PC-3 (cell line): Measurements from ENCODE around the gene TCHH. TPM values are rescaled to one million over a fixed set of nuclear protein-coding genes. Genes with fewer than 3 reads are reported as not detected.
"Not testable (repeated sequence)": the region's sequence is repeated elsewhere in the genome, so short reads cannot be mapped to it uniquely, and the experiment has no call there.

ENCODE experiments used
- ATAC-seq: fragments of 200-7000 bp; cut with Tn5 transposase; 2 replicates; pipeline ENCODE4 v1.9.1; 2020; ENCODE audit warnings: mild to moderate bottlenecking, moderate library complexity
- BruUV-seq: library from RNA; stranded (reverse); fragments of 400-500 nt; replicated peaks from 2 replicates; lab custom pipeline; 2021; lab: Mats Ljungman, UMichigan
- CTCF ChIA-PET: fragments of 300-600 bp; sonication (Branson Sonifier 250); formaldehyde crosslinking; loops from one replicate; lab custom pipeline; 2022; ENCODE audit warnings: antibody characterized with exemption; lab: Charles Lee
- POLR2A ChIA-PET: fragments of 300-600 bp; sonication (Branson Sonifier 250); formaldehyde crosslinking; loops from one replicate; lab custom pipeline; 2022; ENCODE audit warnings: antibody characterized with exemption; ENCODE audit not compliant: unreplicated experiment; lab: Charles Lee
- DNase-seq: peaks from one replicate; pipeline ENCODE4 v3.0.0-alpha.2; 2015
- H2AFZ ChIP-seq: fragments of 300-600 bp; sonication (generic); 2 replicates; pipeline ENCODE4 v1.6.0; 2016; ENCODE audit warnings: antibody characterized with exemption, low read length
- H3F3A ChIP-seq: fragments of 300-600 bp; sonication (generic); one replicate; pipeline ENCODE4 v1.6.0; 2017; ENCODE audit warnings: antibody characterized with exemption, low read length, control low read depth, mild to moderate bottlenecking; ENCODE audit not compliant: unreplicated experiment
- H3K27ac ChIP-seq: fragments of 300-600 bp; sonication (generic); 2 replicates; pipeline ENCODE4 v1.5.1; 2016; ENCODE audit warnings: mild to moderate bottlenecking, low read length
- H3K27me3 ChIP-seq: fragments of 300-600 bp; sonication (generic); 2 replicates; pipeline ENCODE4 v1.6.1; 2016; ENCODE audit warnings: low read length, mixed read lengths
- H3K36me3 ChIP-seq: fragments of 300-600 bp; sonication (generic); 2 replicates; pipeline ENCODE4 v1.6.1; 2016; ENCODE audit warnings: low read depth, mixed run types, low read length, mixed read lengths
- H3K4me1 ChIP-seq: fragments of 300-600 bp; sonication (generic); 2 replicates; pipeline ENCODE4 v1.5.1; 2016; ENCODE audit warnings: low read length; ENCODE audit not compliant: insufficient read depth
- H3K4me2 ChIP-seq: fragments of 300-600 bp; sonication (generic); 2 replicates; pipeline ENCODE4 v1.6.0; 2016; ENCODE audit warnings: low read length
- H3K4me3 ChIP-seq: fragments of 300-600 bp; sonication (generic); 2 replicates; pipeline ENCODE4 v1.5.1; 2016; ENCODE audit warnings: mild to moderate bottlenecking, low read length, mixed read lengths
- H3K79me2 ChIP-seq: fragments of 300-600 bp; sonication (generic); 2 replicates; pipeline ENCODE4 v1.6.1; 2017; ENCODE audit warnings: low read length, mixed read lengths
- H3K9ac ChIP-seq: fragments of 300-600 bp; sonication (generic); 2 replicates; pipeline ENCODE4 v1.6.0; 2016; ENCODE audit warnings: mild to moderate bottlenecking, low read length
- H3K9me2 ChIP-seq: fragments of 300-600 bp; sonication (generic); replicated peaks from 2 replicates; pipeline ENCODE4 v1.6.1; 2016; ENCODE audit warnings: mixed run types, low read length, mixed read lengths
- H3K9me3 ChIP-seq: fragments of 300-600 bp; sonication (generic); 2 replicates; pipeline ENCODE4 v1.6.1; 2016; ENCODE audit warnings: low read length, mixed read lengths
- H4K20me1 ChIP-seq: fragments of 300-600 bp; sonication (generic); 2 replicates; pipeline ENCODE4 v1.6.1; 2016; ENCODE audit warnings: low read length, mixed read lengths
- CTCF ChIP-seq: fragments of 300-600 bp; sonication (generic); conservative IDR thresholded peaks from 2 replicates; pipeline ENCODE4 v1.5.1; 2017; ENCODE audit warnings: antibody characterized with exemption, low read depth, mild to moderate bottlenecking, low read length
- EZH2 ChIP-seq: fragments of 300-600 bp; sonication (generic); IDR thresholded peaks from one replicate; pipeline ENCODE4 v1.6.1; 2017; ENCODE audit warnings: antibody characterized with exemption, mild to moderate bottlenecking, low read length; ENCODE audit not compliant: unreplicated experiment
- EZH2phosphoT487 ChIP-seq: fragments of 300-600 bp; sonication (generic); IDR thresholded peaks from 2 replicates; pipeline ENCODE4 v1.6.1; 2018; ENCODE audit warnings: mild to moderate bottlenecking, antibody characterized with exemption, low read length, borderline replicate concordance
- intact Hi-C: fragments of 100-400 bp; cut with micrococcal nuclease; formaldehyde crosslinking; loops from 2 replicates; pipeline ENCODE4 v1.9.0; 2023
- total RNA-seq: library from RNA; depleted of rRNA; stranded (reverse); fragments of >200 nt; gene quantifications from 2 replicates; pipeline ENCODE4 v1.2.3, GENCODE V29; 2014

Gene TCHH
- total RNA-seq, 1 experiment from 2014 or later: not detected

- H2AFZ ChIP-seq: no peak overlapping the region
- no peaks in the 10 kb centered on the region for H3K79me2 ChIP-seq
- TF ChIP-seq CTCF: no peak
- TF ChIP-seq EZH2phosphoT487: no peak
- no peak for TF ChIP-seq EZH2
- no peaks in the 10 kb centered on the region for H3K4me1 ChIP-seq
- ATAC-seq (no peak), DNase-seq (no peak)
- no peak overlapping the region for H3K9ac ChIP-seq
- ChIA-PET CTCF (no interaction called here), POLR2A (no interaction called here)
- H3K9me3 ChIP-seq: 0 out of 2 replicates have a peak, but pooled peaks cover 3% of the 10 kb centered on the region
- H4K20me1 ChIP-seq: no peaks in the 10 kb centered on the region
- intact Hi-C loops: no loop called here
- no peak overlapping the region for H3K4me2 ChIP-seq
- BruUV-seq: no TSS peak
- H3K9me2 ChIP-seq: no peaks in the 10 kb centered on the region
- H3K4me3 ChIP-seq: no peak overlapping the region
- H3K27me3 ChIP-seq: peaks cover 7% of the 10 kb centered on the region; the same call in 1 of the 2 replicates
- H3K36me3 ChIP-seq: no peaks in the 10 kb centered on the region
- no peaks in the 10 kb centered on the region for H3F3A ChIP-seq
- no peak overlapping the region for H3K27ac ChIP-seq
Measured at GRCh38 chr1:152148051-152148450, 32.8 kb upstream of the TCHH start.

DNA sequence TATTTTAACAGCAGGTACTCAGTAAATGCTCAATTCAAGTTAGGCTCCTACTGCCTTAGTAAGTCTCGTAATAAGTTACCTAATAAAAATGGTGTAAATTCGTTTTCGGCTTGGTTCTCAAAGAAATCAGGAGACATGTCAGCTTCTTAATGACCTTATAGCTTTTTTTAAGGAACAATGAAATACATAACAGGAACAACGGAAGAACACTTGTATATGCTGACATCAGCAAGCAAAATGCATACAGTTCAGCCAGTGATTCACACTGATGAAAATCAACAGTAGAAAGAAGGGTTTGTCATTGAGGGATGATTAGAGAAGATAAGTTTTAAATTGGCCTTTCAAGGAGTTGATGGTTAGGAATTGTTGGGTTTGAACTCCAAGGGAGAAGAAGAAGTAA lies 30.5 kb upstream of the TCHH start:
- intact Hi-C loops: no loop called here
- H2AFZ ChIP-seq: no peak overlapping the region
- H3K4me3 ChIP-seq: no peak overlapping the region
- POLR2A ChIA-PET: no interaction called here
- H3K4me2 ChIP-seq: no peak overlapping the region
- BruUV-seq: no TSS peak
- H3K27ac ChIP-seq: no peak overlapping the region
- 0 out of 2 replicates have a peak, but pooled peaks cover 3% of the 10 kb centered on the region for H3K9me3 ChIP-seq
- CTCF ChIA-PET: no interaction called here
- no peaks in the 10 kb centered on the region for H3K4me1 ChIP-seq
- TF ChIP-seq EZH2 (no peak), EZH2phosphoT487 (no peak), CTCF (no peak)
- DNase-seq: no peak
- H4K20me1 ChIP-seq: no peaks in the 10 kb centered on the region
- H3K36me3 ChIP-seq: no peaks in the 10 kb centered on the region
- peaks cover 9% of the 10 kb centered on the region; the same call in 1 of the 2 replicates for H3K27me3 ChIP-seq
- no peak for ATAC-seq
- no peaks in the 10 kb centered on the region for H3K79me2 ChIP-seq
- no peaks in the 10 kb centered on the region for H3K9me2 ChIP-seq
- no peak overlapping the region for H3K9ac ChIP-seq
- H3F3A ChIP-seq: no peaks in the 10 kb centered on the region

DNA sequence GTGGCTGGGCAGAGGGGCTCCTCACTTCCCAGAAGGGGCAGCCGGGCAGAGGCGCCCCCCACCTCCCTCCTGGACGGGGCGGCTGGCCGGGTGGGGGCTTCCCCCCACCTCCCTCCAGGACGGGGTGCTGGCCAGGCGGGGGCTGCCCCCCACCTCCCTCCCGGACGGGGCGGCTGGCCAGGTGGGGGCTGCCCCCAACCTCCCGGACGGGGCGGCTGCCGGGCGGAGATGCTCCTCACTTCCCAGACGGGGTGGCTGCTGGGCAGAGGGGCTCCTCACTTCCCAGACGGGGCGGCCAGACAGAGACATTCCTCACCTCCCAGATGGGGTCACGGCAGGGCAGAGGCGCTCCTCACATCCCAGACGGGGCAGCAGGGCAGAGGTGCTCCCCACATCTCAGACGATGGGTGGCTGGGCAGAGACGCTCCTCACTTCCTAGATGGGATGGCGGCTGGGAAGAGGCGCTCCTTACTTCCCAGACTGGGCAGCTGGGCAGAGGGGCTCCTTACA lies 29.5 kb upstream of the TCHH start:
- POLR2A ChIA-PET, H2AFZ ChIP-seq, H3K4me3 ChIP-seq, H3F3A ChIP-seq, H3K9ac ChIP-seq, ATAC-seq, H3K9me3 ChIP-seq, H3K4me2 ChIP-seq, CTCF ChIA-PET, H3K4me1 ChIP-seq, H3K36me3 ChIP-seq, DNase-seq, H3K79me2 ChIP-seq, H3K9me2 ChIP-seq, H3K27ac ChIP-seq, BruUV-seq, H4K20me1 ChIP-seq: not testable (repeated sequence)
- peaks cover 18% of the 10 kb centered on the region; the same call in 1 of the 2 replicates for H3K27me3 ChIP-seq
- intact Hi-C loops: loop anchor here (5.0 kb wide), 2 partner anchors 203 to 298 kb away; no protein-coding TSS in a partner anchor
